HG03103 (cell line): ENCODE measurements around the gene APCDD1.
"Not testable (repeated sequence)": the region's sequence is repeated elsewhere in the genome, so short reads cannot be mapped to it uniquely, and the experiment has no call there.

Experiments
- ATAC-seq: cut with Tn5 transposase; IDR thresholded peaks from one replicate; pipeline ENCODE4 v1.9.1; 2021; ENCODE audit warnings: low read depth; ENCODE audit not compliant: unreplicated experiment

Gene APCDD1

DNA sequence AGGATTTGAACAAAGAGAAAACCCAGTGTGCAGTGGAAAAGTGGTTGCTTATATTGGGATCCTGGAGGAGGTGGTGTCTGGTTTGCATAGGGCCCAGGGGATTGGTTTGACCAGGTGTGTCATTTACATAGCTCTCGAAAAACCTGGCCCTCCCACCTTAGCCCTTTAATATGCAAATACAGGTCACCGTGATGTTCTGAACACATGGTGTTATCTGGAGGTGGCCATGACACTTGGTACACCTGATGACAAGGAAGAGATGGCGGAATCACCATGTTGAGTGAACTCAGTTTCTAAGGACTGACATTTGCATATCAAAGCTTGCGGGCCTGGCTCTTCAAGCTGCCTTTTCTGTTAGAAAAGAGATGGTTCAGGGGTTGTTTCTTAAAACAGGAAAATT, 69.1 kb downstream of the APCDD1 start:
- ATAC-seq = no peak

DNA sequence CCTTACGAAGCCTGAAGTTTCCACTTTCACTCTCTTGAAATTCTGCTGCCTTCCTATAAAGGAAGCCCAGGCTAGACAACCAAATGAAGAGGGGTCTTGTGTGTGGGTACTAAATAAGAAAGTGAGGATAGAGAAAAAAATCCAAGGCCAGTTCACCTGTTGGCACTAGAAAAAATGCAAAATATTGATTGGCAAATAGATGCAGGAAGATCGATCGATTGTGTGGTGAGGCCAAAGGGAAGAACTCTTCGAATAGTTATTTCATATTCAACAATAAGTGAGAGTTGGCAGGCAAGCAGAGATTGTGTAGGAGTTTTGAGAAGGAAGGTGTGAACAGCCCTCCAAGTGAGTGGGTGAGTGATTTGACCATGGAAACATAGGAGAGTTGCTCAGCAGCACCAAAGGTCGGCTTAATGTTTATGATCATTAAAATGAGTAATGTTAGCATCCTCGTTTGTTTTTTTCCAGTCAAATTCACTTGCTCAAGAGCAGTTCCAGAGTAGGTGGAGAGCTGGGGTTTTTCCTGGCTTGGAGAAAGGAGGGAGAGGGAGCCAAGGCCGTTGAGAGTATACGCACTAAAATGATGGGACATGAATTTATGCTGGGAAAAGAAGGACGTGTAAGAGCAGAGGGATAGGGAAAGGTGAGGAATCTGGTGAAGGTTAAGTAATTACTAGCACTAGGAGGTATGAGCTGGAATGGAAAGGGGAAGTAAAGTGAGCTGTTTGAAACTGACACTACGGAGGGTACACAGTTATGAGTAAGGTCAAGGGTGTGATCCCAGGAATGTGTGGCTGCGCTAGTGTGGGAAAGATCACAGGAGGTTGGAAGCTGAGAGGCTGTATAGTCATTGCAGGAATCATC, 70.3 kb downstream of the APCDD1 start:
- no peak for ATAC-seq

DNA sequence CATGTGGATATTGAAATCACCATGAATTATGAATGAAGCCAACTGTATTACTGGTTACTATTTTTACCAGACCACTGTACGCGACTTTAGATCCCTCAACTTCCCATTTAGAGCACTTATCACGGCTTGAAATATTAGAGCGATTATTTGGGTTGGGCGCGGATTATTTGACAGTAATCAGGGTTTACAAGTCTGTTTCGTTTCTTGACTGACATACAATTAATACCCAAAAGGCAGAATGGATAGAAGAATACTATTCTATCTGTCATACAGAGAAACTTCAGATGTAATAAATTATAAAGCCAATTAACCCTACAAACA, 70.9 kb downstream of the APCDD1 start:
- no peak for ATAC-seq

DNA sequence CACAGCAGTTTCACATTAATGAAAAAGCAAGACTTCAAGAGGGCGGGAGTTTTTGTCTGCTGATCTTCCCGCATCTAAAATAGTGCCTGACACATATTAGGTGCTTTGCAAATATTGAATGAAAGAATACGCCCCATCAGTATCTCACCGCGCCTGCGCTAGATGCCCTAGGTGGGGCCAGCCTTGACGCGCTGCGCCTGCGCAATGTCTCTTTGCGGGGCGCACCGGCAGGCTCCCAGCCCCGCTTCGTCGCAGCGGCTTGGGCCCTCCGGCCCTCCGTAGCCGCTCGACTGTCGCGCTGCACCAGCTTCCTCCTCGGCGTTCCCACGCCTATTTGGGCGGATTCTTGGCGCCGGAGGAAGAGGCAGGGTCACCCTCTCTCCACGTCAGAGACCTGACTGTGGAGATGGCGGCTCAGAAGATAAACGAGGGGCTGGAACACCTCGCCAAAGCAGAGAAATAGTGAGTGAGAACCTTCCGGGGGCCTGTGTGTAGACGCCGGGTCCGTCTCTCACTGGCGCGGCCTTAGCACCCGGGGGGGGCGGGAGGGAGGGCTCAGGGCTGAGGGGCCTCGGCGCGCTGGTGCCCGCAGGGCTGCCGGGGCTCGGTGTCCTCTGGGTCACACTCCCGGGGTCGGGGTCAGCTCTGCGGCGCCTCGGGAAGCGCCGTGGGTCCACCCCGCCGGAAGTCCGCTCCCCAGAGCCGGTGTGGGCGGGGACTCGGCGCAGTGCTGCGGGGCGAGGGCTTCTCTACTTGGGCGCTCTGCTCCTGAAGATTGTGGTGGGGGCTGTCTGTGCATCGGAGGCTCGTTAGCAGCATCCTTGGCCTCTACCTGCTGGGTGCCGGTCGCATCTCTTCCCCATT, 71.5 kb downstream of the APCDD1 start, which contains the start of gene NAPG:
Gene NAPG (plus strand): TSS at position 331 of the 864 bp plus-strand sequence. CDS start 76 bp downstream, at position 407.
- ATAC-seq = peak; percentile 65

DNA sequence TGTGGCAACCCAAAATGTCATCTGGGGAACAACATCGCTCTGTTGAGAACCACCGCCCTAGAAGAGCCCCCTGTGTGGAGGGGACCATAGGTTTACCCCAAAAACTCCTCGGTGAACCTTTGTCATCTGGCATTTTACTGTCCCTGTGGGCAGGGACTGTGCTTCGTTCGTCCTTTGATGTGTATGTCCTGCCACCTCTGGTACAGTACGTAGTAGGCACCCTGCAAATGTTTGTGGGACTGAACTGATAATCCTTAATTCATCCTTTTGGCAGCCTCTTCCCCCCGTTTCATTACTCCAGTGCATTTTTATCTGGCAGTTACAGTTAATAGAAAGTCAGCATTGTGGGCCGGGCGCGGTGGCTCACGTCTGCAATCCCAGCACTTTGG, 72.1 kb downstream of the APCDD1 start:
- ATAC-seq = peak; percentile 2

DNA sequence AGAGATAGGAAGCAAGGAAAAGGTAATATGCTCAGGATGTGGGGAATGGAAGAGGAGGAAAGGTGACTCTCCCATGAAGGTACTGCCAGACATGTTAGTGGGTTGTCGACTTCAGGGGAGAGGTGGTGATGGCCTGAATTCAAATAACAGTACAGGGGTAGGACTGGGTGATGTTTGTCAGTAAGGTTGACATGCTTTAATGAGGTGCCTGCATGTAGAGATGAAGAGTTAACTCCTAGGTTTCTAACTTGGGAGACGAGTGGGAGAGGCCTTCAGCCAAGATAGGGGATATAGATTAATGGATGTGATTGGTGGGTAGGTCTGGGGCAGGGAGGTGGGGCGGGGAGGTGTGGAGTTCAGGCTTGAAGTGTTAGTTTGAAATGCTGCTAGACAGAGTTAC, 74.0 kb downstream of the APCDD1 start:
- no peak for ATAC-seq

DNA sequence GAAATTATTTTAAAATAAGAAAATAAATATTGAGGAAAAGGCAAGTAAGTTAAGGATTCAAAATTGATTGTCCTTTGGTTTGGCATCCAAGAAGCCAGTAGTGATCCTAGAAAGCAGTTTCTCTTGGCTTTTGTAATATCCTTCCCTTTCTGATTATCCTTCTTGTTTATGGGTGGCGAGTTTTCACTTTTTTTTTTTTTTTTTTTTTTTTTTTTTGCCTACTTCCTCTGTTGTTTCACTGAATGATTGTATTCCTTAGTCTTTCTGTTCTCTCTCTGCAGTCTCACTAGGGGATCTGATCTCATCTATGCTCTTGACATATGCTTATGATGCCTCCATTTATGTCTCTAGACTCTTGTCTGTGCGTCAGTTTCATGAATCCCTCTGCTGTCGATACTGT, 75.6 kb downstream of the APCDD1 start:
- no peak for ATAC-seq

DNA sequence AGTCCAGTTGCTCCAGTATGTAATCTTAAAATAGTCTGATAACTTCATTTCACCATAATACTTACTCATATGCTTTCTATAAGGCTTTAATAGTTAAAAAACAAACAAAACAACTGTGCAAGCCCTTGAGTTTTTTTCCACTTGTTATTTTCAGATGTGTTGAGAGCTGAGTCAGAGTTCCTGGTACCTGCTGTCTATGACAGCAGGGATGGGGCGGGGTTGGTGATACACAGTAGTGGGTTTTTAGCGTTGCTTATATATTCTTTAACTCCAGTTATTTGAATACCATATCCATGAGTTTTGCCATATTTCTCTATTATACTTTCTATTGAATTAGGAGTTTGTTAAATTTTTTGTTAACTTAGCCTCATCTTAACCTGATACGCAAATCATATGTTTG, 76.4 kb downstream of the APCDD1 start:
- no peak for ATAC-seq

DNA sequence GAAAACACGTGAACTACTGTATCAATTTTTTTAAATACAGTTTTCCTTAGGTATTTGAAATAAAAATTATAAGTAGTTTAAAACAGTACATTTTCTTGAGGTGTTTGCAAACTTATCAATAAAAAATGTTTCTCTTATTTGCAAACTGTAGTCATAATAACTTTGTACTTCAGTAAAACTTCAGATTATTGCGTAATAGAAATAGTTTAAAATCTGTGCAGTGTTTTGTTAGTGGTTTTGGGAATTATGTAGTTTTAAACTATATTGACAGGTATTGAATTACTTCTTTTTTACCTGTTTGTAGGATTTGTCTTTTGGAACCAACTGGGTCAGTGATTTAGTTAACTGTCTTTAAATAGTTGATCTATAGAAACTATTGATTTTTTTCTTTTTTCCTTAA, 78.7 kb downstream of the APCDD1 start:
- ATAC-seq = no peak

DNA sequence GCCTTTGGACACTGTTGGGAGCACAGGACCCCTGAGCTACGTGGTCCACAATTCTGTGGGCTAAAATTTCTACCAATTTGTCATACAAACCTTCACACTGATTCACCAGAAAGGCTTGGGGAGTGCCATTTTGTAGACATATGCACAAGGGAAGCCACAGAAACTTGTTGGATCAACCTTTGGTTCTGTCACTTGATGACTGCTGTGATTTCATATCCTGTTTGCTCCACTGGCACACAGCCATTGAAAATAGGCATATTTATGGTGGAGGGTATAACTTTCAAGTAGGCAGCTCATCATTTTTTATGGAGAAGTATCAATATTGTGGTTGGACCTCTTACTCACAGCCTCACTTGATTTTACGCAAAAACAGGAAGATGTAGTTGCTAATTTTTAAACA, 81.8 kb downstream of the APCDD1 start:
- ATAC-seq = no peak

DNA sequence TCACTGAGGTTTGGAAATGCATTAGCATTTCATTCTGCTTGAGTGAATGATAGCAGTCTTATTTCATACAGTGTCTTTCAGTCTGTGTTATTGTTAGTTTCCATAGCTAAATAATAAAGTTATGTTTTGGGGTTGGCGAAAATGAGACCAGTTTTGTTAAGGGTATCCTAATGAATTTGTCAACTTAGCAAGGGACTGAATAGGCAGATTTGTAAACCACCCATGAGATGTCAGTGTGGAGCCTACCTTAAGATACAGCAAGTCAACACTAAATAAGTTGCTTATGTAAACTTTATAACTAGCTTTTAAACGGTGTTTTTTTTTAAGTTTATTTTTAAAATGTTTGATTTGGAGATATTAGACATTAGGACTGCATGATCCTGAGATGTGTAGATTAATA, 83.3 kb downstream of the APCDD1 start:
- ATAC-seq = no peak

DNA sequence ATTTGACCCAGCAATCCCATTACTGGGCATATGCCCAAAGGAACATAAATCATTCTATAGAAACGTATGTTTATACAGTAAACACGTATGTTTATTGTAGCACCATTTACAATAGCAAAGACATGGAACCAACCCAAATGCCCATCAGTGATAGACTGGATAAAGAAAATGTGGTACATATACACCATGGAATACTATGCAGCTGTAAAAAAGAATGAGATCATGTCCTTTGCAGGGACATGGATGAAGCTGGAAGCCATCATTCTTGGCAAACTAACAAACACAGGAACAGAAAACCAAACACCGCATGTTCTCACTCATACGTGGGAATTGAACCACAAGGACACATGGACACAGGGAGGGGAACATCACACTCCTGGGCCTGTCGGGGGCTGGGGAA, 84.7 kb downstream of the APCDD1 start:
- ATAC-seq = not testable (repeated sequence)
